Activated CD4-positive, alpha-beta T cell treated with anti-CD3 and anti-CD28 coated beads, Interleukin-2, amount 50 U/mL, for 16 hours (primary cell): Measurements from ENCODE around the gene DOHH.
"Not testable (repeated sequence)": the region's sequence is repeated elsewhere in the genome, so short reads cannot be mapped to it uniquely, and the experiment has no call there.

Experiments
- DNase-seq: peaks from one replicate; pipeline ENCODE4 v3.0.0-alpha.2; 2020

DOHH gene

DNA sequence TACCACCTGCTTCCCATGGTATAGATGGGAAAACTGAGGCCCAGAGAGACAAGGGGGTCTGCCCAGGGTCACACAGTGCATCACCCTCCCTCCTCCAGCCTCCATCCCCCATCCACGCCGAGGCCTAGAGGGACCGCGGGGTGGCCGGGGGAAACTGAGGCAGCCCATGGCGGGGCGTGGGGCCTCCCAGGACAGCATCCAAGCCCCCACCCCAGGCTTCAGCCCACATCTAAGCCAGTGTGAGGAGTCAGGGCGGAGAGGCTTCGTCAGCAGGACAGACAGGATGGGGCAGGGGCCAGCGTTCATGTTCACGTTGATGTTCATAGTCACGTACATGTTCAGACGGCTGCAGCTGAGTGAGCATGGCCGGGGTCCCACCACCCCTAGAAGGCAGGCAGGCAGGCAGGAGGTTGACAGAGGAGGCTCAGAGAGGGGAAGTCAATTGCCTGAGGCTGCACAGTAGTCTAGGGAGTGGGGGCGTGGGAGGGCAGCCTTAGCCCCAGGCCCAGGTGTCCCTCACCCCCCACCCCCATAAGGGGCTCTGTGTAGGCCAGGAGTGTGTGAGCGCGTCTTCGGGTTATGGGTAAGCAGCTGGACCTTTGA lies 43.4 kb downstream of the DOHH start:
- no peak for DNase-seq

GRCh38 chr19:3455960-3456601 lies 44.4 kb downstream of the DOHH start:
- no peak for DNase-seq

- DNase-seq, result no peak
Measured at GRCh38 chr19:3455393-3455955, 45.0 kb downstream of the DOHH start.

DNA sequence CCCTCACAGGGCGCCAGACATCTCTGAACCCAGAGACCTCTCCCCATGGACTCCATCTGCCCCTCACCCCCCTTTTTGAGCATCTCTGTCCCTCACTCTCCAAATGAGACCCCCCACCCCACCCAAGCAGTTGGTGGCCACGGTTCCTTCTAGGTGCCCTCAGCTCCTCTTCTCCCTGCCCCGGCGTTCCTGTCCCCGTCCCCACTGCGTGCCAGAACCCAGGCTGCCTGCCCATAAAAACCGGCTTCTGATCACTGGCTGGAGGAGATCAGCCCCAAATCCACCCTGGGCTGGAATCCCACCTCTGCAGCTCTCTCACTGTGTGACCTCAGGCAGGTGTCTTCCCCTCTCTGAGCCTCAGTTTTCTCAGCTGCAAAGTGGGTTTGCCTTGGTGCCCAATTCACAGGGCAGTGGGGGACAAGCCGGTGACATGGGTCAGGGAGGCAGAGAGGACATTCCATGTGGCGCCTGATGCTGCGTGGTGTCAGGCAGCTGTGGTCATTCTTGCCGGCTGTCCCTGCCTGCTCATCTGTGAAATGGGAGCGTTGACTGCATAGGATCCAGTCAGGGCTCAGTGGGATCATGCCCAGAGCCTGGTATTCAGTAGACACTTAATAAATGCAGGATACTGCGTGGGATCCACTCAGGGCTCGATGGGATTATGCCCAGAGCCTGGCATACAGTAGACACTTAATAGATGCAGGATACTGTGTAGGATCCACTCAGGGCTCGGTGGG lies 45.6 kb downstream of the DOHH start:
- no peak for DNase-seq

- DNase-seq, result no peak
Measured at GRCh38 chr19:3453840-3454239, 46.6 kb downstream of the DOHH start.

- DNase-seq, result not testable (repeated sequence)
Measured at GRCh38 chr19:3452942-3453214, 47.6 kb downstream of the DOHH start.

- DNase-seq, result no peak
Measured at GRCh38 chr19:3452171-3452941, 48.1 kb downstream of the DOHH start.

DNA sequence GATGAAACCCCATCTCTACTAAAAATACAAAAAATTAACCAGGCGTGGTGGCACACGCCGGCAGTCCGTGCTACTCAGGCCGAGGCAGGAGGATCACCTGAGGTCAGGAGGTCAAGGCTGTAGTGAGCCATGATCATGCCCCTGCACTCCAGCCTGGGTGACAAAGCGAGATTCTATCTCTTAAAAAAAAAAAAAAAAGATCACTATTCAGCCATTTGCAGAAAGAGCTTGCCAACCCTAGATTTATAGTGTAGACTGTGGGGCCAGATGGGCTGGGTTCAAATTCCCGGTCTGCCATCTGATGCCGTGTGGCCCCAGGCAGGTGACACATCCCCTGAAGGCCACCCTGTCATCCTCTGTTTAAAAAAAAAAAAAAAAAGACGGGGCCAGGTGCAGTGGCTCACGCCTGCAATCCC lies 49.0 kb downstream of the DOHH start:
- DNase-seq, result no peak

DNA sequence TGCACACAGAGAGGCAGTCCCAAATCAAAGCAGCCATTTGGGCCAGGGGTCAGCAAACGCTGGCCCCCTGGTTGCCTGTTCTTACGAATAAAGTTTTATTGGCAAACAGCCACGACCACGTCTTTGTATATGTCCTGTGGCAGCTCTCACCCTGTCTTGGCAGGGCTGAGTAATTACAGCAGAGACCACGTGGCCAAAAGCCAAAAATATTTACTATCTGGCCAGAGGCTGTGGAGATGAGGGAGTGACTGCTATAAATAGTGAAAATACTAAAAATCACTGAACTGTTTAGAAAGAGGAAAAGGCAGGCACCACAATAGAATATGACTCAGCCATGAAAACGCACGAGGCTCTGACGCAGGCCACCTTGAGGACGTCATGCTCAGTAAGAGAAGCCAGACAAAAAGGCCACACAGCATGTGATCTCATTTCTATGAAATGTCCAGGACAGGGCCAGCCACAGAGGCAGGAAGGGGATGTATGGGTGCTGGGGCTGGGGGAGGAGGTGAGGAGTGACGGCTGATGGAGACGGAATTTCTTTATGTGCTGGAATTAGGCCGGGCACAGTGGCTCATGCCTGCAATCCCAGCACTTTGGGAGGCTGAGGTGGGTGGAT lies 49.6 kb downstream of the DOHH start:
- DNase-seq, result peak; percentile 16

DNA sequence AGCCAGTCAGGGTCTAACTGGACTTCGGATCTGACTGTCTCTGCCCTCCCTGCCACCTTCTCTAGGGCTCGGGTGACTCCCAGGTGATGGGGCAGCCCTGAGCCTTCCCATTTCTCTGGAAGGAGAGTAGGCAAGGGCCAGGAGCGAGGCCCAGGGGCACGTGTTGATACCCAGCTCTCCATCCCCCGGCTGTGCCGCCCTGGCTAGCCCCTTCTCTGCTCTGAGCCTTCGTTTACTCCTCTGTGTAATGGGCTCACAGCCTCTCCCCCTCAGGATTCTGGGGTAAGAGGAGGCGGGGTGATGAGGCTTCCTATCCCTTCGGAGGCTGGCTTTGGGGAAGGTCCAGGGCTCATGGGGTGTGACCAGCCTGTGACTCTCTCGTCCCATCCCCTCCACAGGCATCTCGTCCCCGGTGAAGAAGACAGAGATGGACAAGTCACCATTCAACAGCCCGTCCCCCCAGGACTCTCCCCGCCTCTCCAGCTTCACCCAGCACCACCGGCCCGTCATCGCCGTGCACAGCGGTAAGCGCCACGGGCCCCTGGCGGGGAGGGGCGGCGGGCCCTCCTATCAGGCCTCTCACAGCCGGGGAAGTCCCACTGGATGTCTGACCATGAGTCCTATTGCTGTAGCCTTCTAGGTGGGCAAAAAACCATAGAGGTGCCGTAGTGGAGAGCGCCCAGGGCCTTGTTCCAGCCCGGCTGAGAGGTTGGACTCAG lies 51.7 kb downstream of the DOHH start:
- no peak for DNase-seq

GRCh38 chr19:3446657-3447056 lies 53.8 kb downstream of the DOHH start:
- not testable (repeated sequence) for DNase-seq

GRCh38 chr19:3444695-3445234 lies 55.7 kb downstream of the DOHH start:
- DNase-seq, result no peak

DNA sequence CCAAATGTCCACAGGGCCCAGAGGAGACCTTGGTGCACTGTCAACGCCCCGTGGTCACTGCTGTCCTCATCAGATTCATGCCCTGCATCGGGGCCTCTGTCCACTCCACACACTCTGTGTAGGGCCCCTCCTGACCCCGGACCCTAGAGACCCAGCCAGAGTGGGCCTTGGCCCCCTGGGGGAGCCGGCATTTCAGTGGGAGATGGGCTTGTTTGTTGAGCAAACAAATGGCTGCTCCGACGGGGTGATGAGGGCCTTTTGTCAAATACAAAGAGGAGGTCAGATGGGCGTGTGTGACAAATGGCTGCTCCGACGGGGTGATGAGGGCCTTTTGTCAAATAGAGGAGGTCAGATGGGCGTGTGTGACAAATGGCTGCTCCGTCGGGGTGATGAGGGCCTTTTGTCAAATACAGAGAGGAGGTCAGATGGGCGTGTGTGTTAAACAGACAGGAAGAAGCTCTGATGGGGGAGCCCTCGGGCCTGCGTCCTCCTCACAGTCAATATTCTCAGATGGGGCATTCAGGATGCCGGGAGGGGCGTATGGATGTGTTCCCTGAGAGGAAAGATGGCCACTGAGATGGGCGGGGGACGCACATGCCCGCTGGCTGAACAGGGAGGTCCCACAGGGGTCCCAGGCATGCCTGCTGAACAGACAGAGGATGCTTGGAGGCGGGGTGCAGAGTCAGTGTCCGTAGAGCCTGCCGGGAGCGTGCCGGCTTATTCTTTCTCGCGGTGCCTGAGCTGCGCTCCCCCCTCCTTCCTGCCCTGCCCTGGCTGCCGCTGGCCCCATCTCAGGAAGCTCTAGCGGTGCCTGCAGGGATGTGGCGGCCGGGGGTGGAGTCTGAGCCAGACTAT lies 56.4 kb downstream of the DOHH start:
- DNase-seq, result no peak

GRCh38 chr19:3442487-3443071 lies 57.9 kb downstream of the DOHH start:
- DNase-seq, result no peak

- no peak for DNase-seq
Measured at GRCh38 chr19:3441986-3442329, 58.5 kb downstream of the DOHH start.

GRCh38 chr19:3441089-3441985 lies 59.1 kb downstream of the DOHH start:
- DNase-seq, result no peak
